GM12875 (cell line): Measurements from ENCODE around the gene CADM2.

Experiments
- H3K4me3 ChIP-seq: one replicate; pipeline ENCODE4 v1.5.1; 2011; ENCODE audit warnings: low read depth, low read length, control low read depth
- TF ChIP-seq, protein P1 (sequence below): IDR thresholded peaks from 2 replicates; pipeline ENCODE4 v1.5.1; 2011; ENCODE audit warnings: low read depth, mild to moderate bottlenecking, control low read depth, inconsistent platforms, low read length, moderate library complexity, borderline replicate concordance; ENCODE audit not compliant: insufficient read depth

CADM2 gene

DNA sequence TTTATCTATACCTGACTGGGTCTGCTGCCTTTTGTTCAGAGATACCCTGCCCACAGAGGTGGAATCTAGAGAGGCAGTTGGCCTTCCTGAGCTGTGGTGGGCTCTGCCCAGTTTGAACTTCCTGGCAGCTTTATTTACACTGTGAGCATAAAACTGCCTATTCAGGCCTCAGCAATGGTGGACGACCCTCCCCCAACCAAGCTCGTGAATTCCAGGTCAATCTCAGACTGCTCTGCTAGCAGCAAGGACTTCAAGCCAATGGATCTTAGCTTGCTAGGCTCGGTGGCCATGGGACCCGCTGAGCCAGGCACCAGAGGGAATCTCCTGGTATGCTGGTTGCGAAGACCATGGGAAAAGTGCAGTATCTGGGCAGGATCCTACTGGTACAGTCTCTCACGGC is 270.2 kb downstream of the CADM2 start:
- no peak overlapping the region for H3K4me3 ChIP-seq
- TF ChIP-seq, protein P1, sequence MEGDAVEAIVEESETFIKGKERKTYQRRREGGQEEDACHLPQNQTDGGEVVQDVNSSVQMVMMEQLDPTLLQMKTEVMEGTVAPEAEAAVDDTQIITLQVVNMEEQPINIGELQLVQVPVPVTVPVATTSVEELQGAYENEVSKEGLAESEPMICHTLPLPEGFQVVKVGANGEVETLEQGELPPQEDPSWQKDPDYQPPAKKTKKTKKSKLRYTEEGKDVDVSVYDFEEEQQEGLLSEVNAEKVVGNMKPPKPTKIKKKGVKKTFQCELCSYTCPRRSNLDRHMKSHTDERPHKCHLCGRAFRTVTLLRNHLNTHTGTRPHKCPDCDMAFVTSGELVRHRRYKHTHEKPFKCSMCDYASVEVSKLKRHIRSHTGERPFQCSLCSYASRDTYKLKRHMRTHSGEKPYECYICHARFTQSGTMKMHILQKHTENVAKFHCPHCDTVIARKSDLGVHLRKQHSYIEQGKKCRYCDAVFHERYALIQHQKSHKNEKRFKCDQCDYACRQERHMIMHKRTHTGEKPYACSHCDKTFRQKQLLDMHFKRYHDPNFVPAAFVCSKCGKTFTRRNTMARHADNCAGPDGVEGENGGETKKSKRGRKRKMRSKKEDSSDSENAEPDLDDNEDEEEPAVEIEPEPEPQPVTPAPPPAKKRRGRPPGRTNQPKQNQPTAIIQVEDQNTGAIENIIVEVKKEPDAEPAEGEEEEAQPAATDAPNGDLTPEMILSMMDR = no peak

DNA sequence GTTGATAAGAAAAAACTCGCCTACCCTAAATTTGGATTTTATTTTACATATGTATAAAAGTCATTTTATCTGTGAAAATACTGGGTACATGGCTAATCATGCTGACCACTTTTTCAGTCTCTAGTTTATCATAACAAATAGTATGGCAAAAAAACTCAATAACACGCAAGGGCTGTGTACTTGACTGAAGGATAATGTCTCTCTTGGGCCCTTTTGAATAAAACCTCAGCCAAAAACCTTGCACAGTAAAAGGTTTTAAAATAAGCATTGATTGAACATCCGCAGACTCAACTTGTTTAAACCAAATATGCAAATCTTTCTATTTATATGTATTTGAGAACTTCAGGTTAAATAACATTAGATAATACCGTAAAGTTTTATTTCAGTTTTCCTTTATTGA is 285.3 kb downstream of the CADM2 start:
- TF ChIP-seq, protein P1 = no peak
- no peak overlapping the region for H3K4me3 ChIP-seq

DNA sequence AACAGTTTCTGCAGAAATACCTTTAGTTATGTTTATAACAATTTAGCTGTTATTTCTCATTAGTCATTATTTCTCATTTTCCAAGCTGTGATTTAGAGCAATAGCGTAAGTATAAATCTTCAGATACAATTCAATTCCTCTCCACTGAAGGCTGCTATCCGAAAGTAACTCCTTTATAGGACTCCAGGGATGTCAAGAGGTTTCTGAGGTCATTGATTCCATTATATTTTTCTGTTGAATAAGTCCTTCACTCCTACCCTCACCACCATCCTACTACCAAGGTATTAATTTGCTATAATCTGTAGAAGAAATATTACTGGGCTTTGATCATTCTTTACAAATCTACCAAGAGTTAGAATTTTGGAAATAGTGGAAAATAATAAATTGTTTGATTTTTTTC is 285.7 kb downstream of the CADM2 start:
- TF ChIP-seq, protein P1 = no peak
- no peak overlapping the region for H3K4me3 ChIP-seq

DNA sequence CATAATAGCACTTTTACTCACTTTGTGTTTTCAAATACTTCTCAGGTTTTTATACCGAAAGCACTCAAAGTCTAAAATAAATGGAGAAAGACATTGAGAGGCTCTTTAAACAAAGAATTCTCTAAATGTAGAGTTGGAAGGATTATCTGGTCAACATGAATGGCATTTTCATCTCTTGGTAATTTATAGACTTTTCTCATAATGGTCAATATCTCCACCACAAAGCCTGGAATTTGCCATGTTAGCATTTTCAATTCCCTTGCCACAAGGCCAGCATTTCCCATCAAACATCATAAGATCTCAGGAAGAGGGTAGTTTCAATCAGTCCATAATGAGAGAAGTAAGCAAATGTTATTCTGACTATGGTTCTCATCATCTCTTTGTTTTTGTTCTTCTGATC is 293.0 kb downstream of the CADM2 start:
- TF ChIP-seq, protein P1 = no peak
- no peak overlapping the region for H3K4me3 ChIP-seq

DNA sequence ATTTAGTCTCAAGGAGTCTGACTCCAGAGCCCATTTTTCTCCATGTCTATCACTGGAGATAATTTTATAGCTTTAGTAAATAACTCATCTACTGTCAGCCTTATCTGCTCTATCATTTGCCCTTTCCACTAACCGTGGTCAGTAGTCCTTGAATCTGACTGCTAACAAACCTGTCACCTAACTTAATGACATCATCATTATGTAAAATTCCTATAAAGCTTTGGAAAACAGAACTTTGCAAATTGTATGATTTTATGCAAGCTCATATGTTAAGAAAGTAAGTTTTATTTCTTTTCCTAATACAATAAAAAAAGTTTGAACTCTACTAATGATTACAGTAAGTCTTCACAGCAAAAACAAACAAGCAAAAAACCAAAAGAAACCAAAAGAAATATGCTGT is 293.9 kb downstream of the CADM2 start:
- TF ChIP-seq, protein P1 = no peak
- H3K4me3 ChIP-seq = no peak overlapping the region

DNA sequence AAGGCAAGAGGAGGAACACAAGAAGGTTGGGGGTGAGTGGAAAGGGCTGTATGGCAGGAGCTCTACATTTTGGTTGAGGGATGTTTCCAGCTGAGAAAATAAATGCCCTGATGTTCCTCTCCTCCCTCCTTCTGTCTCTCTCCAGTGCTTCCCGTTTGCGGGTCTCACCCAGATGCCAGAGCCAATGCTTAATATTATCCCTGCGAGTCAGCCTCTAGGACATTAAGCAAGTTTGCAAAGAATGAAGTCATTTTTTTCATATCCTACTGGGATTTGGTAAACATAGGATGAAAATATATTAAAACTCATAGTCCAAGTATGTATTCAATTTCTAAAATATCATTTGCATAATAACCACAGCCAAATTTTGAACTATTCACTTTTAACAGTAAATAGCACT is 295.9 kb downstream of the CADM2 start:
- no peak overlapping the region for H3K4me3 ChIP-seq
- TF ChIP-seq, protein P1 = no peak

DNA sequence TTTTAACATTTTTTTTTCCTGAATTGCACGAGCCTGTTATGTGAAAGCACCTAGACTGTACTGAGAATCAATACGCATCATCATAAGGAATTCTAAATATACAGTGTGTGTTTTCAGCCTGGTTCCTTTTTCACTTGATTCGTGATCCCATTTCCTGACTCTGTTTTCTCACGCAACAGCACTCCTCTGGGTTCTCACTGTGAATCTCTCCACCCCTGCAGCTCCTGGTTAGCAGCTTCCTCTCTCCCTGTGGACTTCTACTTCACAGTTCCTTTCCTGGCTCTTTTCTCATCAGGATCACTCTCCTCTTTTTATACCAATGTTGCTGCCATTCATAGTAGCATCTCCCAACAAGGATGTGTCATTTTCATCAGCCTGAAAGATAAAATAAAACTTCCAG is 297.2 kb downstream of the CADM2 start:
- no peak overlapping the region for H3K4me3 ChIP-seq
- TF ChIP-seq, protein P1 = no peak
